ENCODE data around the gene TGFB2. TPM values are rescaled to one million over a fixed set of nuclear protein-coding genes. Genes with fewer than 3 reads are reported as not detected.

The TGFB2 gene
- polyA plus RNA-seq, 1 donor (not counting 4 experiments of a cell fraction or from before 2014, with no cell fraction given), result 21.5 TPM

- no peaks in the 10 kb centered on the region for H4K20me1 ChIP-seq (ENCODE audit: control insufficient read depth, extremely low read depth, insufficient read depth, low read length)
- dilution Hi-C loops (cut with MboI; ENCODE audit: extremely low pct_ligation_motif_present, low sequenced_read_pairs), result no loop called here
- H3K27me3 ChIP-seq (ENCODE audit: control insufficient read depth, extremely low read depth, insufficient read depth, low read length), result no peaks in the 10 kb centered on the region
- H2AFZ ChIP-seq (ENCODE audit: control insufficient read depth, low read length), result no peak overlapping the region
- no peaks in the 10 kb centered on the region for H3K4me1 ChIP-seq (ENCODE audit: control insufficient read depth, extremely low read depth, insufficient read depth, low read length)
- no peak overlapping the region for H3K9ac ChIP-seq (ENCODE audit: control insufficient read depth, extremely low read depth, insufficient read depth, low read length)
- peaks cover 0 to 8% of the 10 kb centered on the region in 2 experiments for H3K36me3 ChIP-seq (ENCODE audit: control insufficient read depth in 2 of 2, extremely low read depth in 1 of 2, insufficient read depth in 2 of 2, low read length in 2 of 2)
- DNase-seq (ENCODE audit: low read depth, low spot score), result no peak
- H3K4me3 ChIP-seq (ENCODE audit: control insufficient read depth in 2 of 3, extremely low read depth in 1 of 3, insufficient read depth in 2 of 3, low read depth in 1 of 3, low read length in 3 of 3), result no peak overlapping the region
- H3K9me3 ChIP-seq (ENCODE audit: control insufficient read depth, low read depth, low read length), result no peaks in the 10 kb centered on the region
- no peak for FAIRE-seq
- no peaks in the 10 kb centered on the region for H3K79me2 ChIP-seq (ENCODE audit: control insufficient read depth, insufficient read depth, low read length)
- H3K4me2 ChIP-seq (ENCODE audit: control insufficient read depth, extremely low read depth, insufficient read depth, low read depth, low read length), result no peak overlapping the region
- TF ChIP-seq CTCF (optimal IDR thresholded peaks at IDR 0.05 in 1 of 3, IDR thresholded peaks at IDR 0.05 in 1 of 3, conservative IDR thresholded peaks at IDR 0.05 in 1 of 3; ENCODE audit: extremely low read depth in 1 of 3, insufficient read depth in 2 of 3, low read length in 3 of 3), result no peak
- no peak for TF ChIP-seq EZH2 (IDR thresholded peaks at IDR 0.05; ENCODE audit: low read length)
- no peak overlapping the region for H3K27ac ChIP-seq (ENCODE audit: control insufficient read depth, insufficient read depth, low read length)
- H3K9me1 ChIP-seq (ENCODE audit: control insufficient read depth, extremely low read depth, insufficient read depth, low read length), result no peaks in the 10 kb centered on the region
These were observed 91.2 kb downstream of the TGFB2 start for GRCh38 chr1:218436346-218436745.

- H3K27ac ChIP-seq (ENCODE audit: control insufficient read depth, insufficient read depth, low read length), result no peak overlapping the region
- no peak overlapping the region for H2AFZ ChIP-seq (ENCODE audit: control insufficient read depth, low read length)
- no peaks in the 10 kb centered on the region for H3K9me3 ChIP-seq (ENCODE audit: control insufficient read depth, low read depth, low read length)
- no peak overlapping the region for H3K4me2 ChIP-seq (ENCODE audit: control insufficient read depth, extremely low read depth, insufficient read depth, low read depth, low read length)
- dilution Hi-C loops (cut with MboI; ENCODE audit: extremely low pct_ligation_motif_present, low sequenced_read_pairs), result no loop called here
- no peaks in the 10 kb centered on the region for H3K27me3 ChIP-seq (ENCODE audit: control insufficient read depth, extremely low read depth, insufficient read depth, low read length)
- no peak for TF ChIP-seq CTCF (optimal IDR thresholded peaks at IDR 0.05 in 1 of 3, IDR thresholded peaks at IDR 0.05 in 1 of 3, conservative IDR thresholded peaks at IDR 0.05 in 1 of 3; ENCODE audit: extremely low read depth in 1 of 3, insufficient read depth in 2 of 3, low read length in 3 of 3)
- no peak for TF ChIP-seq EZH2 (IDR thresholded peaks at IDR 0.05; ENCODE audit: low read length)
- H3K79me2 ChIP-seq (ENCODE audit: control insufficient read depth, insufficient read depth, low read length), result no peaks in the 10 kb centered on the region
- DNase-seq (ENCODE audit: low read depth, low spot score), result no peak
- H3K4me1 ChIP-seq (ENCODE audit: control insufficient read depth, extremely low read depth, insufficient read depth, low read length), result no peaks in the 10 kb centered on the region
- peak; percentile 9 for FAIRE-seq
- H3K9me1 ChIP-seq (ENCODE audit: control insufficient read depth, extremely low read depth, insufficient read depth, low read length), result no peaks in the 10 kb centered on the region
- no peak overlapping the region for H3K4me3 ChIP-seq (ENCODE audit: control insufficient read depth in 2 of 3, extremely low read depth in 1 of 3, insufficient read depth in 2 of 3, low read depth in 1 of 3, low read length in 3 of 3)
- peaks cover 0 to 8% of the 10 kb centered on the region in 2 experiments for H3K36me3 ChIP-seq (ENCODE audit: control insufficient read depth in 2 of 2, extremely low read depth in 1 of 2, insufficient read depth in 2 of 2, low read length in 2 of 2)
- no peak overlapping the region for H3K9ac ChIP-seq (ENCODE audit: control insufficient read depth, extremely low read depth, insufficient read depth, low read length)
- no peaks in the 10 kb centered on the region for H4K20me1 ChIP-seq (ENCODE audit: control insufficient read depth, extremely low read depth, insufficient read depth, low read length)
These were observed 91.9 kb downstream of the TGFB2 start for GRCh38 chr1:218436997-218437396.

Data from keratinocyte (primary cell).